ENCODE results near the gene DCAF10.
"Not testable (repeated sequence)": the region's sequence is repeated elsewhere in the genome, so short reads cannot be mapped to it uniquely, and the experiment has no call there.

Gene DCAF10

GRCh38 chr9:37760416-37761161 lies 40.0 kb upstream of the DCAF10 start:
- ATAC-seq = no peak
- TF ChIP-seq PATZ1 (CRISPR knock-in tag; IDR thresholded peaks at IDR 0.05; ENCODE audit: borderline replicate concordance) = no peak
- TF ChIP-seq PPARA (CRISPR knock-in tag; IDR thresholded peaks at IDR 0.05; ENCODE audit: borderline replicate concordance) = no peak
- no peak for TF ChIP-seq ARNTL (CRISPR knock-in tag; IDR thresholded peaks at IDR 0.05; ENCODE audit: borderline replicate concordance, low read depth)
- no peak for TF ChIP-seq ZC3H10 (CRISPR knock-in tag; IDR thresholded peaks at IDR 0.05)
- no peak for TF ChIP-seq CSRNP3 (CRISPR knock-in tag; IDR thresholded peaks at IDR 0.05)
- TF ChIP-seq ISL1 (CRISPR knock-in tag; IDR thresholded peaks at IDR 0.05) = no peak
- TF ChIP-seq ZNF70 (CRISPR knock-in tag; IDR thresholded peaks at IDR 0.05) = no peak
- TF ChIP-seq ZNF565 (CRISPR knock-in tag; conservative IDR thresholded peaks at IDR 0.05; ENCODE audit: low read depth) = no peak
- no peak for TF ChIP-seq ZFP30 (CRISPR knock-in tag; IDR thresholded peaks at IDR 0.05)
- TF ChIP-seq ZFP3 (CRISPR knock-in tag; IDR thresholded peaks at IDR 0.05) = no peak
- TF ChIP-seq ZNF8 (CRISPR knock-in tag; IDR thresholded peaks at IDR 0.05) = no peak

- no peak for ATAC-seq
- TF ChIP-seq ZNF8 (CRISPR knock-in tag; IDR thresholded peaks at IDR 0.05) (no peak), TSHZ2 (CRISPR knock-in tag; IDR thresholded peaks at IDR 0.05) (no peak), TCF4 (CRISPR knock-in tag; IDR thresholded peaks at IDR 0.05; ENCODE audit: borderline replicate concordance) (no peak), OSR1 (CRISPR knock-in tag; IDR thresholded peaks at IDR 0.05) (no peak), PATZ1 (CRISPR knock-in tag; IDR thresholded peaks at IDR 0.05; ENCODE audit: borderline replicate concordance) (no peak), BACH2 (CRISPR knock-in tag; IDR thresholded peaks at IDR 0.05; ENCODE audit: borderline replicate concordance) (no peak)
Observed at GRCh38 chr9:37761511-37761910, 39.1 kb upstream of the DCAF10 start.

- ATAC-seq = not testable (repeated sequence)
Observed at GRCh38 chr9:37765263-37765662, 35.3 kb upstream of the DCAF10 start.

- no peak for ATAC-seq
- no peak for TF ChIP-seq TOX (CRISPR knock-in tag; IDR thresholded peaks at IDR 0.05; ENCODE audit: borderline replicate concordance)
- TF ChIP-seq BACH2 (CRISPR knock-in tag; IDR thresholded peaks at IDR 0.05; ENCODE audit: borderline replicate concordance) = no peak
- no peak for TF ChIP-seq CREB5 (CRISPR knock-in tag; IDR thresholded peaks at IDR 0.05; ENCODE audit: low read depth)
- no peak for TF ChIP-seq SNAI2 (CRISPR knock-in tag; IDR thresholded peaks at IDR 0.05)
- TF ChIP-seq PPARA (CRISPR knock-in tag; IDR thresholded peaks at IDR 0.05; ENCODE audit: borderline replicate concordance) = no peak
Observed at GRCh38 chr9:37769306-37769705, 31.3 kb upstream of the DCAF10 start.

Data from SK-N-SH treated with all-trans-retinoic acid at 6 μM for 48 hours (cell line).